Measurements from ENCODE around the gene CCDC60. TPM values are rescaled to one million over a fixed set of nuclear protein-coding genes. Genes with fewer than 3 reads are reported as not detected.

CCDC60 gene, protein sequence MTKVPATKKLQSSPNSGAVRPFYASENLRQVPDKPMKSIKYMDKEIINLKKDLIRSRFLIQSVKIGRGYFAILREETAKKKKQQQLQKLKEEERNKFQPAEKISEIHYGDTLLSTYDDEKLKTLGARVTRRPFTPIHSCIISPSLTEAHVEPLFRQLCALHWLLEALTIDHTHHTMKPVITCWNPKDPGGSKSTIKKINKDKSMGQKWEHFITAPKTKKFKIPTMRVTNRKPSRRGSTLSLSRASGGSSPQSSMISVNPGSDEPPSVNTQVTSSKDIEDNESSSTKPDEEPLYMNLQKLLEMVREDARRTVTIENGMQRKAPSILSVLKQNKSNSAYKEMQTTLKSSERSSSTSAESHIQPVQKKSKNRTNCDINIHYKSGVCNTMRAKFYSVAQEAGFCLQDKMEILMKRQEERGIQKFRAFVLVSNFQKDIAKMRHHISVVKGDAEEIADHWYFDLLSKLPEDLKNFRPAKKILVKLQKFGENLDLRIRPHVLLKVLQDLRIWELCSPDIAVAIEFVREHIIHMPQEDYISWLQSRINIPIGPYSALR
- total RNA-seq: not detected

DNA sequence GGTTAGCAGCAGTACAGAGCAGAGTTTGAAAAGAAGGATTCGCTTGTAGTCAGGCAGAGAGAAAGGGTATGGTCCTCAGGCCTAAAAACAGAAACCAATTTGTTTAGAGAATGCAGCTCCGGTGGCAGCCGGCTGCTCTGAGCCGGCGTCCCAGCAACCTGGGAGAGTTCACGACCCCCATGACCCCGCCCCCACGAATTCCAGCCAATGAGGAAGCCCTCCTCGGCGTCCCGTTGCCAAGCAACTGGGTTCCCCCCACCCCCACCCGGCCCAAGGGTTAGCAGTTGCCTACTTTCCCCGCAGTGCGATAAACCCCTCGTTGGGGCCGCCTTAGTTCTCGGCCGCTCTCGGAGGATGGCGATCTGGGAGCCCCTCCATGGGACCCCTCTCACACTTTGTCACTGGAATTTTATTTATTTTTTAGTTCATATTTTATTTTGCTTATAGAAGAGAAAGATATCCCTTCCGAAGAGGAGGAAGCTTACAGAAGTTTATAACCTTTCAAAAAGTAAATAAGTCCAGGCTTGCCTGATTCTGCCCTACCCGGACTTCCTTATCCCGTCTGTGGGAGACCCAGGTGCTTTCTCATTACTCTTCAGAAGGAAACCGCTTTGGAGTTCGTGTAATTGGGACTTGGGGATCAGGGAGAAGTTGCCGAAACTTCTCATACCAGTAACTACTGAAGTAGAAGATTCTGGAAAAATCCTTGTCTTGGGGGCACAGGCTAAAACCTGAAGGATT, at the start of gene CCDC60:
Gene CCDC60, plus strand, starts transcription at position 300 of the 741 bp plus-strand sequence. CDS start 448 bp downstream, outside the sequence.
- no peaks in the 10 kb centered on the region for H3K36me3 ChIP-seq
- no peak for DNase-seq (ENCODE audit: low spot score in 2 of 2)
- H3K4me3 ChIP-seq: no peak within 1 kb of the TSS
- H3K9me3 ChIP-seq: no peaks in the 10 kb centered on the region
- no peak within 1 kb of the TSS for H3K27ac ChIP-seq
- intact Hi-C loops (cut with DNase I; ENCODE audit: low total_unique reads): no loop called here
- no peak for TF ChIP-seq POLR2A (IDR thresholded peaks at IDR 0.05)
- TF ChIP-seq, protein P1, sequence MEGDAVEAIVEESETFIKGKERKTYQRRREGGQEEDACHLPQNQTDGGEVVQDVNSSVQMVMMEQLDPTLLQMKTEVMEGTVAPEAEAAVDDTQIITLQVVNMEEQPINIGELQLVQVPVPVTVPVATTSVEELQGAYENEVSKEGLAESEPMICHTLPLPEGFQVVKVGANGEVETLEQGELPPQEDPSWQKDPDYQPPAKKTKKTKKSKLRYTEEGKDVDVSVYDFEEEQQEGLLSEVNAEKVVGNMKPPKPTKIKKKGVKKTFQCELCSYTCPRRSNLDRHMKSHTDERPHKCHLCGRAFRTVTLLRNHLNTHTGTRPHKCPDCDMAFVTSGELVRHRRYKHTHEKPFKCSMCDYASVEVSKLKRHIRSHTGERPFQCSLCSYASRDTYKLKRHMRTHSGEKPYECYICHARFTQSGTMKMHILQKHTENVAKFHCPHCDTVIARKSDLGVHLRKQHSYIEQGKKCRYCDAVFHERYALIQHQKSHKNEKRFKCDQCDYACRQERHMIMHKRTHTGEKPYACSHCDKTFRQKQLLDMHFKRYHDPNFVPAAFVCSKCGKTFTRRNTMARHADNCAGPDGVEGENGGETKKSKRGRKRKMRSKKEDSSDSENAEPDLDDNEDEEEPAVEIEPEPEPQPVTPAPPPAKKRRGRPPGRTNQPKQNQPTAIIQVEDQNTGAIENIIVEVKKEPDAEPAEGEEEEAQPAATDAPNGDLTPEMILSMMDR (IDR thresholded peaks at IDR 0.05): no peak
- no peak for TF ChIP-seq POLR2AphosphoS5 (IDR thresholded peaks at IDR 0.05)
- H3K27me3 ChIP-seq: peaks cover 0 to 43% of the 10 kb centered on the region in 2 donors
- H3K4me1 ChIP-seq: no peaks in the 10 kb centered on the region

DNA sequence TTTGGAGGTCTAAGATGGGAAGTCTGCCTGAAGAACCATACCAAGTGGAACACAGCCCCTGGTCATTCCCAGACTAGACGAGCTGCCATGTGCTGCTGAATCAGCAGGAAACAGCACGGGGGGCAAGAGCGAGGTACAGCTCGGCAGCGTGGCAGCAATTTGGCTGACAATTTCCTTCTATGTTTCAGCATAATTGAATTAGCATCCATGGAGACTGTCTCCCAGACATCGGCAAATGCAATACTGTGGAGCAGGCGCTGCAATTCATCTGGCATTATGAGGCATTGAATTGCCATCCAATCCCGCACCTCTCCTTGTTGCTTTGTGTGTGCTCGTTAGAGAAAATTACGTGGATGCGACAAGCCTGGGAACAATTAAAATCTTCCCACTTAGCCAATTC, 46.0 kb upstream of the CCDC60 start:
- no peaks in the 10 kb centered on the region for H3K27me3 ChIP-seq
- DNase-seq (ENCODE audit: low spot score in 2 of 2): no peak
- no peaks in the 10 kb centered on the region for H3K36me3 ChIP-seq
- no peak for TF ChIP-seq POLR2A (IDR thresholded peaks at IDR 0.05)
- TF ChIP-seq POLR2AphosphoS5 (IDR thresholded peaks at IDR 0.05): no peak
- TF ChIP-seq, protein P1 (IDR thresholded peaks at IDR 0.05): no peak
- H3K27ac ChIP-seq: no peak overlapping the region
- H3K4me1 ChIP-seq: no peaks in the 10 kb centered on the region
- peaks cover 0 to 5% of the 10 kb centered on the region in 2 donors for H3K9me3 ChIP-seq
- intact Hi-C loops (cut with DNase I; ENCODE audit: low total_unique reads): no loop called here
- no peak overlapping the region for H3K4me3 ChIP-seq

DNA sequence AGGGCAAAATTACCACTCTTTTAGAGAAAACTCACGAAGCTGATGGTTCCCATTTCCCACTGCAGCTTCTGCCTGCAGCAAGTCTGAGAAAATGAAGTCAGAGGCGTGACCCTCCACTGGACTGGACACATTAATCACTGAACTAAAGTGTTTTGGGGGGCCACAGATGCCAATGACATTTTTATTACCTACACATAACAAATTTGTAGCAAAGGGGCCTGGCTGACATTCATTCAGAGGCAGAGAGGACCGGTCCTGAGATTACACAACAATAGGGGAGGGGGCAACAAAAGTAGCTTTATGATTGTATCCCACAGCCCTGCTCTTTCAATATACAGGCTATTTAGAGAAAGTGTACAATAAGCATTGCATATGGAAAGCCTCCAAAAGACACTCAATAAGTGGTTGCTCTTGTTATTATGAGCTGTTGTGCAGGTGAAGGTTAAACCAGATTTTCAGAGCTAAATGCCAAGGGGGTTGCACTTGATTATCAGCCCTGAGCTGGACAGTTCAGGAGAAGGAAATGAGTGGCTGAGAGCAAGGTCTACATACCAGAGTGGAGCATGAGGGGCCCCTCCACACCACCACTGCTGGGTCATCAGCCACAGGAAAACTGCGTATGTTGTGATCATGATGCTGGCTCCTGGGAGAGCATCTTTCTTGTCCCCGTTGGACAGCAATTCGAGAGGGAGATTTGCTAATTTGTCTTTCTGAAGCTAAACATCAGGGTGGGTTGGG, 41.5 kb upstream of the CCDC60 start:
- Histone ChIP-seq H3K36me3 (no peaks in the 10 kb centered on the region), H3K4me3 (no peak overlapping the region), H3K9me3 (no peaks in the 10 kb centered on the region), H3K4me1 (no peaks in the 10 kb centered on the region), H3K27ac (no peak overlapping the region), H3K27me3 (peaks cover 0 to 16% of the 10 kb centered on the region in 2 donors)
- DNase-seq (ENCODE audit: low spot score in 2 of 2): no peak
- TF ChIP-seq POLR2A (IDR thresholded peaks at IDR 0.05): no peak
- TF ChIP-seq, protein P1 (IDR thresholded peaks at IDR 0.05): no peak
- TF ChIP-seq POLR2AphosphoS5 (IDR thresholded peaks at IDR 0.05): no peak
- intact Hi-C loops (cut with DNase I; ENCODE audit: low total_unique reads): no loop called here

DNA sequence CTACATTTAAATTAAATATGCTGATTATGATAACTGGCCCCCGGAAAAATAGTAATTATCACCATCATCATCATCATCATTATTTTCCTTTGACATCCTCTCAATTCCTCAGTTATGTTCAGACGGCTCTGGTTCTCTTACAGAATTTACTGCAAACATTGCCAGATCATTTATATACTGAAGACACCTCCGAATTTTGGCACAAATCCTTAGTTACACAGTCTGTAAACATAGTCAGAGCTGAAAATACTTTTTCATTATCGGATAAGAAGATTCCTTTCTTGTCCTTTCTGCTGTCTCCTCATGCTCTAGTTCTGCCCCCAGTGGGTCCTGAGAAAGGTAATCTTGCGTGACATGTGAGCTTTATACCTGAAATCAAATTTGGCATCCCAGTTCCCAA, 40.3 kb upstream of the CCDC60 start:
- Histone ChIP-seq H3K4me3 (no peak overlapping the region), H3K4me1 (no peaks in the 10 kb centered on the region), H3K27me3 (peaks cover 0 to 16% of the 10 kb centered on the region in 2 donors), H3K36me3 (no peaks in the 10 kb centered on the region), H3K27ac (no peak overlapping the region), H3K9me3 (no peaks in the 10 kb centered on the region)
- no peak for DNase-seq (ENCODE audit: low spot score in 2 of 2)
- TF ChIP-seq, protein P1 (IDR thresholded peaks at IDR 0.05): no peak
- TF ChIP-seq POLR2A (IDR thresholded peaks at IDR 0.05) (no peak), POLR2AphosphoS5 (IDR thresholded peaks at IDR 0.05) (no peak)
- intact Hi-C loops (cut with DNase I; ENCODE audit: low total_unique reads): no loop called here

All from breast epithelium (tissue), 4 donors.